Tibial nerve (tissue), 4 donors: ENCODE data around the gene TGM1. TPM values are rescaled to one million over a fixed set of nuclear protein-coding genes. Genes with fewer than 3 reads are reported as not detected.
A peak's percentile ranks its signal among the peaks of the same experiment; 100 is the strongest.

Experiments
- DNase-seq, 2 donors: peaks; one replicate each; pipeline ENCODE4 v3.0.0-alpha.2; 2019; ENCODE audit warnings: low spot score in 2 of 2
- H3K27ac ChIP-seq, 4 donors: fragments of 200-600 bp; sonication (generic) in 3 of 4; one replicate each; pipeline ENCODE4 v1.5.1; 2017 to 2019; ENCODE audit warnings: mild to moderate bottlenecking in 1 of 4
- H3K27me3 ChIP-seq, 2 donors: fragments of 200-600 bp; sonication (generic) in 1 of 2; one replicate each; pipeline versions ENCODE4 v1.5.1 to v1.6.0; 2017 to 2019
- H3K36me3 ChIP-seq, 3 donors: fragments of 200-600 bp; sonication (generic); one replicate each; pipeline ENCODE4 v1.5.1; 2018 to 2019
- H3K4me1 ChIP-seq, 4 donors: fragments of 200-600 bp; sonication (generic) in 3 of 4; one replicate each; pipeline ENCODE4 v1.5.1; 2017 to 2019
- H3K4me3 ChIP-seq, 4 donors: fragments of 200-600 bp; sonication (generic) in 3 of 4; one replicate each; pipeline ENCODE4 v1.5.1; 2017 to 2019; ENCODE audit warnings: mild to moderate bottlenecking in 1 of 4, moderate library complexity in 1 of 4
- H3K9me3 ChIP-seq, 4 donors: fragments of 200-600 bp; sonication (generic) in 3 of 4; one replicate each; pipeline ENCODE4 v1.5.1; 2017 to 2019
- EP300 ChIP-seq, 2 donors: sonication (generic); formaldehyde crosslinking; IDR thresholded peaks; one replicate each; pipeline ENCODE4 v1.6.1; 2017; ENCODE audit warnings: antibody characterized with exemption in 2 of 2, mild to moderate bottlenecking in 1 of 2
- POLR2A ChIP-seq, 2 donors: fragments of 450-650 bp; IDR thresholded peaks; one replicate each; pipeline ENCODE4 v1.6.1; 2017; ENCODE audit warnings: antibody characterized with exemption in 2 of 2, mild to moderate bottlenecking in 2 of 2, moderate library complexity in 2 of 2
- WGBS, 2 donors: methylation state at CpG; one replicate each; pipeline ENCODE4 v1.1.5; 2018; 5-methylcytosine and 5-hydroxymethylcytosine counted together
- total RNA-seq, 4 donors: library from RNA; depleted of rRNA; stranded (reverse); fragments of >200 nt; gene quantifications; one replicate each; pipeline ENCODE4 v1.1.0, GENCODE V29; 2016
- TF ChIP-seq, protein P1 (sequence below), 5 experiments: fragments of 200-600 bp in 3 of 5; fragments of 450-650 bp in 2 of 5; sonication (generic) in 3 of 5; IDR thresholded peaks; one replicate each; pipeline ENCODE4 v1.5.1; 2016 to 2019; ENCODE audit warnings: antibody characterized with exemption in 5 of 5, mild to moderate bottlenecking in 3 of 5, moderate library complexity in 2 of 5

The TGM1 gene
- total RNA-seq, 4 donors from 2014 or later = 13.5 to 53.5 (median 19.4) TPM

DNA sequence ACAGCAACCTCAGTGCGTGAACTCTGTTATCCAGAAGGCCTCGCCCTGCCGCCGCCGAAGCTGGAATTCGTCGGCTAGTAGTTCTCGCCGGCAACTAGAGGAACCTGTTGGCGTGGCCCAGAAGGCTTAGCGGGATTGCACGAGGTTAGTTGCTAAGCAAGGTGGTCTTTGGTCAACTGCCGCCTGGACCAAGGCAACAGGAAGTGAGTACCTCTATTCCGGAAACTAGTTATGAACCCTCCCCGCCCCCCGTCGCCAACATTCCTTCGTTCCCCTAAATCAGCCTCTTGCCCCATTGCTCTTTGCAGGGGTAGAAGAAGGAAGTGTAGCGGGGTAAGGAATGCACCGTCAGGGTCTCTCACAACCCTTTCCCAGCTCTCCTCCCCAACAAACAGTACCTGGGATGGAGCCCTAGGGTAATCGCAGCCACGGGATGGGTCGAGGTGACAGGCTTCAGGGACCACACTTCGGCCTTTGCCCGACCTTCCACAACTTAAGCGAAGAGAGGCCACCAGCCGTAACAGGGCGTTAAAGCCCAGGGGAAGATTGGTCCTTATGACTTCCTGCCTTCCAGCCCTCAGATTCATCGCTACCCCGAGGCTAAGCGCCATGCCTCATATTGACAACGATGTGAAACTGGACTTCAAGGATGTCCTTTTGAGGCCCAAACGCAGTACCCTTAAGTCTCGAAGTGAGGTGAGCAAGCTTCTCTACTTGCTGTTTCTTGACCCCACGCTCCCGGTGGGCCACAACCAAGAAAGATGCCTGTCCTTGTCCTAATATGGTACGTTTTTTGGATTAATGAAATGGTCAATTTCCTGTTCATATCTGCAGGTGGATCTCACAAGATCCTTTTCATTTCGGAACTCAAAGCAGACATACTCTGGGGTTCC lies 30.1 kb downstream of the TGM1 start, which contains the start of gene GMPR2:
Gene GMPR2 (plus strand): TSS at position 285 of the 893 bp plus-strand sequence. CDS start 325 bp downstream, at position 610.
- Histone ChIP-seq H3K4me1 (peaks cover 0 to 44% (median 23%) of the 10 kb centered on the region in 4 donors), H3K4me3 (peak within 1 kb of the TSS; percentile 51 to 98 (median 88)), H3K27ac (peak within 1 kb of the TSS; percentile 80 to 94 (median 89)), H3K27me3 (no peaks in the 10 kb centered on the region), H3K9me3 (no peaks in the 10 kb centered on the region), H3K36me3 (peaks cover 0 to 33% (median 0%) of the 10 kb centered on the region in 3 donors)
- WGBS, 2 donors = 3 to 7% methylated on average over 26 to 34 of the region's 38 CpGs
- DNase-seq = no peak
- TF ChIP-seq EP300 (IDR thresholded peaks at IDR 0.05) (peak in 1 of 2 donors; percentile 4), POLR2A (IDR thresholded peaks at IDR 0.05) (no peak)

DNA sequence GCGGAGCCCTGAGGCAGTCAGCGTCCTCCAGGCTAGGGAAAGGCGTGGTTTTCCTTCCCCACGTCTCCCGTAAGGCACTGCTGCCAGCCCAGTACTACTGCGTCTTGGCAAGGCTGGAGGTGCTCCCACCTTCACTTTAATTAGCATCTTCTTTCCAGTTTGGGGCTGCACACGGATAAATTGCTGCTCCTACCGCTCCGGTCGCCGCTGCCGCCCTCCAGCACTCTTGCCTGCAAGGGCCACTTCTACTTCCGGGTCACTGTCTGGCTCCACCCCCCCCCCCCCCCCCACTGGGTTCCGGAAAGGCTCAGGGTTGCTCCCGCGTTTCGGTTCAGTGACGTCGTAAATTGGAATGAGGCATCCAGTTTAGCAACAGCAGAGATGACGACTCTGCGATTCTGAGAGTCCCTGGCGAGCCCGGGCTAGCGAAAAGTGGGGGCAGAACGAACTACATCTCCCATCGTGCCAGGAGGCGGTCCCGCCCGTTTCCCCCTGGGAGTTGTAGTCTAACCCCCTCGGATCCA lies 30.8 kb downstream of the TGM1 start, which contains the start of gene NEDD8:
Gene NEDD8 (minus strand): TSS at position 247 of the 524 bp plus-strand sequence. CDS start 100 bp downstream, at position 147.
- DNase-seq = peak; percentile 89 to 91
- Histone ChIP-seq H3K27me3 (no peaks in the 10 kb centered on the region), H3K36me3 (peaks cover 0 to 33% (median 0%) of the 10 kb centered on the region in 3 donors), H3K27ac (peak within 1 kb of the TSS; percentile 80 to 94 (median 89)), H3K9me3 (no peaks in the 10 kb centered on the region), H3K4me1 (peaks cover 0 to 44% (median 23%) of the 10 kb centered on the region in 4 donors), H3K4me3 (peak within 1 kb of the TSS; percentile 51 to 98 (median 88))
- TF ChIP-seq, protein P1, sequence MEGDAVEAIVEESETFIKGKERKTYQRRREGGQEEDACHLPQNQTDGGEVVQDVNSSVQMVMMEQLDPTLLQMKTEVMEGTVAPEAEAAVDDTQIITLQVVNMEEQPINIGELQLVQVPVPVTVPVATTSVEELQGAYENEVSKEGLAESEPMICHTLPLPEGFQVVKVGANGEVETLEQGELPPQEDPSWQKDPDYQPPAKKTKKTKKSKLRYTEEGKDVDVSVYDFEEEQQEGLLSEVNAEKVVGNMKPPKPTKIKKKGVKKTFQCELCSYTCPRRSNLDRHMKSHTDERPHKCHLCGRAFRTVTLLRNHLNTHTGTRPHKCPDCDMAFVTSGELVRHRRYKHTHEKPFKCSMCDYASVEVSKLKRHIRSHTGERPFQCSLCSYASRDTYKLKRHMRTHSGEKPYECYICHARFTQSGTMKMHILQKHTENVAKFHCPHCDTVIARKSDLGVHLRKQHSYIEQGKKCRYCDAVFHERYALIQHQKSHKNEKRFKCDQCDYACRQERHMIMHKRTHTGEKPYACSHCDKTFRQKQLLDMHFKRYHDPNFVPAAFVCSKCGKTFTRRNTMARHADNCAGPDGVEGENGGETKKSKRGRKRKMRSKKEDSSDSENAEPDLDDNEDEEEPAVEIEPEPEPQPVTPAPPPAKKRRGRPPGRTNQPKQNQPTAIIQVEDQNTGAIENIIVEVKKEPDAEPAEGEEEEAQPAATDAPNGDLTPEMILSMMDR (IDR thresholded peaks at IDR 0.05) = no peak
- TF ChIP-seq EP300 (IDR thresholded peaks at IDR 0.05) = peak; percentile 40 to 83
- peak; percentile 12 to 47 for TF ChIP-seq POLR2A (IDR thresholded peaks at IDR 0.05)
- 1 to 2% methylated on average over 24 to 29 of the region's 30 CpGs for WGBS, 2 donors

DNA sequence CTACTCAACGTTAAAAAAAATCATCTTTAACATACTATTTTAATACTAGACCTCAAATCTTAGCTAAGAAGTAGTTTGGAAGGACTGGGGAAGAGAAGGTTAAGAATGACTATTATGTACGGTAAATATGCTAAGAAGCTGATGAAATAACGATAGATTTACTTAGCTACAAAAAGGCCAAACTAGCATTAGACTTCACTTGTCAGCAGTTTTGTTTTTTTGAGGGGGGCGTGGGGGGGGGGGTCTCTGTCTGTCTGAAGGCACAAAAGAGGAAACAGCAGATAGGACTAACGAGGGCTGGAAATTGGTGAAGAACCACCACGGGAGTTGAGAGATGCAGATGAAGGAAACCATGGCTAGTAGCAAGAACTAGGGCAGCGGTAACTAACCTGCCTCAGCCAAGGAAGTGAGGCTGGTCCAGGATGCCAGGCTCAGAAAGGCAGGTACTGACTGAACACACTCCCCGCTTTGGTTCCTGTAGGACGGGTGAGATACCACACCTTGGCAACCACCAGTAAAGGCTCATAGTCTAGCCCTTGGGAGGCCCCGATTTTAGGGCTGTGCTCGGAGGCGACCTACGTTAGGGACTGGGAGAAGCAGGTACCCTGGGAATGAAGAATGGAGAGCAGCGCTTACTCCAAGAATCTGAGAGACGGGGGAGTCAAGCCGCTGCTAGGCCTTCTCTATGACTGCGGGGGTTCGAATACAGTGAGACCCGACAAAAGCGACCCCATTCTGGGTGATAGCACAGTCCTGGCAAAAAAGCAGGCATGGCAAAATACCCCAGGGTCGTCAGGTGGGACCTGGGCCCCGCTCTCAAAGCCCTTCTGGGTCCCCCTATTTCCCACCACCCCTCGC lies 31.5 kb downstream of the TGM1 start:
- no peak for TF ChIP-seq EP300 (IDR thresholded peaks at IDR 0.05)
- TF ChIP-seq POLR2A (IDR thresholded peaks at IDR 0.05) = no peak
- TF ChIP-seq, protein P1 (IDR thresholded peaks at IDR 0.05) = no peak
- Histone ChIP-seq H3K9me3 (no peaks in the 10 kb centered on the region), H3K4me3 (peak overlapping the region; percentile 51 to 98 (median 88)), H3K27me3 (no peaks in the 10 kb centered on the region), H3K36me3 (peaks cover 0 to 28% (median 0%) of the 10 kb centered on the region in 3 donors), H3K4me1 (peaks cover 0 to 40% (median 23%) of the 10 kb centered on the region in 4 donors), H3K27ac (peak overlapping the region in 3 of 4 donors; percentile 80 to 94 (median 93))
- 12 to 13% methylated on average over 17 to 23 of the region's 23 CpGs for WGBS, 2 donors
- DNase-seq = no peak

DNA sequence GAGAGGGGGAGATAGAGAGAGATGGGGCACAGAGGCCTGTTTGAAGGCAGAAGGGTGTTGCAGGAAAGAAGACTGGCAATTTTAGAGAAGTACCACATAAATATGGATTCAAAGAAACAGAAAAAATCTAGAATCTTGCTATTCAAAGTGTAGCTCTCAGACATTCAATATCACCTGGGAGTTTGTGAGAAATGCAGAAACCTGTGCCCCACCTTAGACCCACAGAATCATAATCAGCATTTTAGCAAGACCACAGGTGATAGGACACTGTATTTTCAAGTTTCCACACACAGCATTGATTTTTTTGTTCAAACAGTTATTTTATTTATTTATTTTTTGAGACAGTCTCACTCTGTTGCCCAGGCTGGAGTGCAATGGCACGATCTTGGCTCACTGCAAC lies 34.1 kb downstream of the TGM1 start:
- 30 to 53% methylated on average over 1 of the region's 1 CpG for WGBS, 2 donors
- no peak overlapping the region for H3K4me3 ChIP-seq
- H3K27me3 ChIP-seq = no peaks in the 10 kb centered on the region
- peaks cover 0 to 26% (median 20%) of the 10 kb centered on the region in 4 donors for H3K4me1 ChIP-seq
- H3K9me3 ChIP-seq = no peaks in the 10 kb centered on the region
- no peak for DNase-seq
- H3K27ac ChIP-seq = no peak overlapping the region
- TF ChIP-seq EP300 (IDR thresholded peaks at IDR 0.05) (no peak), POLR2A (IDR thresholded peaks at IDR 0.05) (no peak)
- TF ChIP-seq, protein P1 (IDR thresholded peaks at IDR 0.05) = no peak
- peaks cover 0 to 15% (median 0%) of the 10 kb centered on the region in 3 donors for H3K36me3 ChIP-seq

DNA sequence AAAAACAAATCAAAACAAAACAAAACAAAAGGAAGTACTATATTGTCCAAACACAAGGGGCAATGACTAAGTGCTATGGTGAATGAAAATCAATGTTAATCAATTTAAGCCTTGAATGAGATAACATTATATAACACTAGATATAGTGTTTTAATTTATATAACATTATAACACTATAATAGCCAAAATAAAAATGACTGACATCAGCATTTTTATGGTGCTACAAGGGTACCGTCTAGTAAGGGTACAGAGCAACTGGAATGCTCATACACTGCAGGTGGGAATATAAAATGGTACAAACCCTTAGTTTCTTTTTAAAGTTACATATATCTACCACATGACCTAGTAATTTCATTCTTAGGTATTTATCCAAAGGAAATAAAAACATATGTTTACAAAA lies 36.5 kb downstream of the TGM1 start:
- no peak for DNase-seq
- Histone ChIP-seq H3K9me3 (no peaks in the 10 kb centered on the region), H3K4me3 (no peak overlapping the region), H3K27me3 (no peaks in the 10 kb centered on the region), H3K36me3 (peaks cover 0 to 15% (median 0%) of the 10 kb centered on the region in 3 donors), H3K4me1 (peaks cover 0 to 13% (median 8%) of the 10 kb centered on the region in 4 donors), H3K27ac (no peak overlapping the region)
- WGBS, 2 donors = 51 to 57% methylated on average over 1 of the region's 1 CpG
- TF ChIP-seq EP300 (IDR thresholded peaks at IDR 0.05) (no peak), POLR2A (IDR thresholded peaks at IDR 0.05) (no peak)
- TF ChIP-seq, protein P1 (IDR thresholded peaks at IDR 0.05) = no peak
